ENCODE results near the gene SMC3. TPM values are rescaled to one million over a fixed set of nuclear protein-coding genes. Genes with fewer than 3 reads are reported as not detected.

SMC3 gene
- total RNA-seq, 2 experiments from 2014 or later, result 38.4 to 73.4 TPM

DNA sequence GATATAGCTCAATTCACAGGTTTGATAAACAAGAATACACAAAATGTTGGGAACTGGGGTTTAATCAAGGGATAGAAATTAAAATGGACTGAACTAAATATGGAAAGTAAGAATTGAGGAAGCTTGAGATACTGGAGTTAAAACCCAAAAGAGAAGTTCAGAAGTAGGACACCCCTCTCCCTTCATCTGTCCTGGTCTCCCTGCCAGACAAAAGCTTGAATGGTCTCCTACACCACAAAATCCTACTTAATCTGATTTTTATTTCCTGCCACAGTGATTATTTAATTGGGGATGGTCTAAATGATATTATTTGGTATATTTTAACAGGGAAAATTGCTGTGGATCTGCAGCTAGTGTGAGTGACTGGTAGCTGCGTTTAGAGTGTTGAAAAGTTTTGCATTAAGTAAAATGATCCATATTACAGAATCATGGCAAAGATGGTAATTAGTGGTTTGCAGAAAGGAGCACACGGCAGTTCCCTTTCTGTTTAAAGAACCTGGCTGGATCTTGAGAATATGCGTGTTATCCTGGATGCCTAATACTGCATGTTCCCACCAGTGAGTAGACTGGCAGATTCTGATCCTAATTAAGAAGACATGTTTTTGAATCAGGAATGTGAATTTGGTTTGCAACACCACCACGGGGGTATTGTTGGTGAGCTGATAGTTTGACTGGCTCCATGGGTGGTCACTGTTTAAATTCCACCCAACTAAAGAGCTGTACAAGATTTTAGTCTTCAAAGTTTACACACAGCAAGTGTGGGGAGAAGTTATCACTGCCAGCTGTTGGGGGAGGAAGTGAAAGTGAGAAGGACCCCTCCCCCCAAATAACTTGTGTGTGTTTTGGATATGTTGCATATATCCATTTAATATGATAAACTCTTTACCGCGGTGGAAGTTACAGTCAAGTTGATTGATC, 82.1 kb downstream of the SMC3 start:
- Histone ChIP-seq H3K36me3 (ENCODE audit: insufficient read depth, low read length) (no peaks in the 10 kb centered on the region), H3K79me2 (ENCODE audit: insufficient read depth, low read depth, low read length) (no peaks in the 10 kb centered on the region), H4K20me1 (ENCODE audit: insufficient read depth, low read length) (no peaks in the 10 kb centered on the region), H3K4me1 (ENCODE audit: insufficient read depth, low read length, poor library complexity, severe bottlenecking) (peaks cover 79% of the 10 kb centered on the region), H3K9me3 (ENCODE audit: low read length) (no peaks in the 10 kb centered on the region), H2AFZ (ENCODE audit: low read length) (peak overlapping the region; percentile 80), H3K4me3 (ENCODE audit: low read depth, low read length, poor library complexity, severe bottlenecking) (peak overlapping the region; percentile 43), H3K9me2 (ENCODE audit: insufficient read depth, low read length) (no peaks in the 10 kb centered on the region), H3K4me2 (ENCODE audit: low read length) (peak overlapping the region; percentile 78), H3K27ac (ENCODE audit: low read depth, low read length, poor library complexity, severe bottlenecking) (peak overlapping the region; percentile 85)
- intact Hi-C loops (cut with micrococcal nuclease; ENCODE audit: unreplicated experiment), result loop anchor here (1.0 to 10.0 kb wide), 4 partner anchors 23 to 735 kb away; partner anchors contain the start of gene PDCD4
- no TSS peak for BruUV-seq (replicated peaks)
- DNase-seq (ENCODE audit: low spot score), result peak; percentile 76
- ChIA-PET CTCF (ENCODE audit: unreplicated experiment) (interaction anchor here (0.5 to 1.1 kb wide), 3 partner anchors 9 to 153 kb away, joined by 3 read pairs; no protein-coding TSS in a partner anchor), POLR2A (interaction anchor here (0.7 to 2.0 kb wide), 17 partner anchors 8 to 344 kb away, joined by 3 to 9 read pairs (median 4); no protein-coding TSS in a partner anchor)
- TF ChIP-seq, protein P1, sequence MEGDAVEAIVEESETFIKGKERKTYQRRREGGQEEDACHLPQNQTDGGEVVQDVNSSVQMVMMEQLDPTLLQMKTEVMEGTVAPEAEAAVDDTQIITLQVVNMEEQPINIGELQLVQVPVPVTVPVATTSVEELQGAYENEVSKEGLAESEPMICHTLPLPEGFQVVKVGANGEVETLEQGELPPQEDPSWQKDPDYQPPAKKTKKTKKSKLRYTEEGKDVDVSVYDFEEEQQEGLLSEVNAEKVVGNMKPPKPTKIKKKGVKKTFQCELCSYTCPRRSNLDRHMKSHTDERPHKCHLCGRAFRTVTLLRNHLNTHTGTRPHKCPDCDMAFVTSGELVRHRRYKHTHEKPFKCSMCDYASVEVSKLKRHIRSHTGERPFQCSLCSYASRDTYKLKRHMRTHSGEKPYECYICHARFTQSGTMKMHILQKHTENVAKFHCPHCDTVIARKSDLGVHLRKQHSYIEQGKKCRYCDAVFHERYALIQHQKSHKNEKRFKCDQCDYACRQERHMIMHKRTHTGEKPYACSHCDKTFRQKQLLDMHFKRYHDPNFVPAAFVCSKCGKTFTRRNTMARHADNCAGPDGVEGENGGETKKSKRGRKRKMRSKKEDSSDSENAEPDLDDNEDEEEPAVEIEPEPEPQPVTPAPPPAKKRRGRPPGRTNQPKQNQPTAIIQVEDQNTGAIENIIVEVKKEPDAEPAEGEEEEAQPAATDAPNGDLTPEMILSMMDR (conservative IDR thresholded peaks at IDR 0.05; ENCODE audit: low read length), result no peak
- no peak for TF ChIP-seq EZH2phosphoT487 (IDR thresholded peaks at IDR 0.05; ENCODE audit: borderline replicate concordance, low read depth, low read length)

DNA sequence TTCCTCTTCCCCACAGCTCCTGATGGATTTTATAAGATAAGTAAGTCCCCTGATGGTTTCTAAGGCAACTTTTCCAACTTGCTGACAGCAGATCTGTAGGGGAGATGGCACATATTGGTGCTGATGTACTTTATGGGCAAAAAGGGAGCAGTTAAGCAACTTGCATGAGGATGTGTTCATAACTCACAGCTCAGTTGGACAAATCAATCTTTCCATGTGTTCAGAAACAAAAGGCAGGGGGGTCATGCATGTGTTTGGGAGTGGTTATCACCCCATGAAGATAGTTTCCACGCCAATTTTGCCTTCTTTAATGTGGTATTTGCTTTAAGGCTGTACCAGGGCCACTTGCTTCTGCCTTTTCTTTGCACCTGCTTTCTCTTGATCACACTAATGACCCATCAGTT, 82.8 kb downstream of the SMC3 start:
- H2AFZ ChIP-seq (ENCODE audit: low read length), result peak overlapping the region; percentile 80; the same call in 1 of the 2 replicates
- H3K9me2 ChIP-seq (ENCODE audit: insufficient read depth, low read length), result no peaks in the 10 kb centered on the region
- peak; percentile 69 for DNase-seq (ENCODE audit: low spot score)
- H3K9me3 ChIP-seq (ENCODE audit: low read length), result no peaks in the 10 kb centered on the region
- no peak for TF ChIP-seq EZH2phosphoT487 (IDR thresholded peaks at IDR 0.05; ENCODE audit: borderline replicate concordance, low read depth, low read length)
- TF ChIP-seq, protein P1 (conservative IDR thresholded peaks at IDR 0.05; ENCODE audit: low read length), result no peak
- H3K79me2 ChIP-seq (ENCODE audit: insufficient read depth, low read depth, low read length), result no peaks in the 10 kb centered on the region
- H3K4me2 ChIP-seq (ENCODE audit: low read length), result peak overlapping the region; percentile 78
- peaks cover 79% of the 10 kb centered on the region for H3K4me1 ChIP-seq (ENCODE audit: insufficient read depth, low read length, poor library complexity, severe bottlenecking)
- peak overlapping the region; percentile 43 for H3K4me3 ChIP-seq (ENCODE audit: low read depth, low read length, poor library complexity, severe bottlenecking)
- no peaks in the 10 kb centered on the region for H4K20me1 ChIP-seq (ENCODE audit: insufficient read depth, low read length)
- peak overlapping the region; percentile 85 for H3K27ac ChIP-seq (ENCODE audit: low read depth, low read length, poor library complexity, severe bottlenecking)
- CTCF ChIA-PET (ENCODE audit: unreplicated experiment), result interaction anchor here (0.5 to 1.1 kb wide), 3 partner anchors 10 to 153 kb away, joined by 3 read pairs; no protein-coding TSS in a partner anchor
- no TSS peak for BruUV-seq (replicated peaks)
- intact Hi-C loops (cut with micrococcal nuclease; ENCODE audit: unreplicated experiment), result loop anchor here (1.0 to 5.0 kb wide), 3 partner anchors 22 to 222 kb away; partner anchors contain the start of gene PDCD4
- POLR2A ChIA-PET, result interaction anchor here (0.8 to 2.0 kb wide), 10 partner anchors 9 to 345 kb away, joined by 3 to 9 read pairs (median 4); no protein-coding TSS in a partner anchor
- no peaks in the 10 kb centered on the region for H3K36me3 ChIP-seq (ENCODE audit: insufficient read depth, low read length)

Measured in OCI-LY7 (cell line).